GM18520 (cell line): Measurements from ENCODE around the gene PADI3.
"Not testable (repeated sequence)": the region's sequence is repeated elsewhere in the genome, so short reads cannot be mapped to it uniquely, and the experiment has no call there.

ENCODE experiments used
- ATAC-seq: cut with Tn5 transposase; IDR thresholded peaks from one replicate; pipeline ENCODE4 v1.9.1; 2021; ENCODE audit not compliant: unreplicated experiment

The PADI3 gene

DNA sequence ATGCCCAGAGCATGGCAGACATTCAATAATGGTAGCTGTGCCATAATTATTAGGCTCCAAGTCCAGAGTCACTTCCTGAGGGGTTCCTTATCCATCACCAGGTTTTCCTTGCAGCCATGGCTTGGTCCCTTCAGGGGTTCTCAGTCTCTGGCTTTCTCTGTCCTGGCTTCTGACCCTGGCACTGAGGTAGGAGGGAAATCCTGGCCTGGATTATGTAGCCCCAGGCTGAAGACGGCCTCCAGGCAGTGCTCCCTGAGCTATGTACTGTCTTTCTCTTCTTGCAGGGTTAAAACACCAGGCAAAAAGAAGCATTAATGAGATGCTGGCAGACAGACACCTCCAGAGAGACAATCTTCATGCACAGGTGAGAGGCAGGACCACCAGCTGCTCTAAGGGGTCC, 9.5 kb upstream of the PADI3 start:
- ATAC-seq, result no peak

DNA sequence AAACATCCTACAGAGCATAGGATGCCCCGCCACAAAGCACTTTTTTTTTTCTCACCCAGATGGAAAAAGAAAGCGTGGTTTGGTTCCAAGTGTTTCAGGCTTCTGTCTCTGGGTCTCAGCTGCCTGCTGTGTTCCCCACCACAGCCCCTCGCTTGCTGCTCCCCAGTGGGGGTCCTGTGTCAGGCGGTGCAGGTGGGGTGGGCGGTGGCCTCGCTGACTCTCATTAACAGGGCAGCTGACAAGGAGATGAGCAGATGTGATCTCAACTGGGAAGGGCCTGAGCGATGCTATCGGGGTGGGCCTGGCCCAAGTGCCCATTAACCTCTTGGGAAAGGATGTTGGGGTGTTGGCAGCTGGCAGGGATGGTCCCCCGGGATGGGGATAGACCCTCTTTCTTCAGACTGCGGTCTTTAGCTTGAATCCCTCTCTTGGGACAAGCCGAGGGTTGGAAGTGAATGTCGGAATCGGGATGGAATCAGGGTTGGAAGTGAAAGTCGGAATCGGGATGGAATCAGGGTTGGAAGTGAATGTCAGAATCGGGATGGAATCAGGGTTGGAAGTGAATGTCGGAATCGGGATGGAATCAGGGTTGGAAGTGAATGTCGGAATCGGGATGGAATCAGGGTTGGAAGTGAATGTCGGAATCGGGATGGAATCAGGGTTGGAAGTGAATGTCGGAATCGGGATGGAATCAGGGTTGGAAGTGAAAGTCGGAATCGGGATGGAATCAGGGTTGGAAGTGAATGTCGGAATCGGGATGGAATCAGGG, 7.7 kb upstream of the PADI3 start:
- ATAC-seq, result not testable (repeated sequence)

DNA sequence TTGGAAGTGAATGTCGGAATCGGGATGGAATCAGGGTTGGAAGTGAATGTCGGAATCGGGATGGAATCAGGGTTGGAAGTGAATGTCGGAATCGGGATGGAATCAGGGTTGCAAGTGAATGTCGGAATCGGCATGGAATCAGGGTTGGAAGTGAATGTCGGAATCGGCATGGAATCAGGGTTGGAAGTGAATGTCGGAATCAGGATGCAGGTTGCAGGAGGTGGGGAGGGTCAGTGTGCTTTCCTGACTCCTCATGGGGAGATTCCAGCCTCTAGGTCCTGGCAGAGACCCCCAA, 7.2 kb upstream of the PADI3 start:
- ATAC-seq, result not testable (repeated sequence)

DNA sequence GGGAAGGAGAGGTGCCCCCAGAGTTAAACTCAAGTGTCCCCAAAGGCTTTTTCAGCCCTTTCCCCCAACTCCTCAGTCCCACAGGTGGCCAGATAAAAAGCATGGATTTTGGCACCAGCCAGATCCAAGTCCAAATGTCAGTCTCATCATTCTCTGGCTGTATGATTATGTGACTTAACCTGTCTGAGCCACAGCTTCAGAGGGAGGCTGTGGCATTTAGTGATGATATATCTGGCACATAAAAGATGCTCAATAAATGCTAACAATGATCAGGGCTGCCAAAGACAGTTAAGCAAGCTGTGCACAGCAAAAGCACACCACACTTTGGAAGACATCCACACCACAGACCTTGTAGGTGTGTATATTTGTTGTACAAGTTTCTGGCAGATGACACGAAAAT, 5.6 kb upstream of the PADI3 start:
- no peak for ATAC-seq

DNA sequence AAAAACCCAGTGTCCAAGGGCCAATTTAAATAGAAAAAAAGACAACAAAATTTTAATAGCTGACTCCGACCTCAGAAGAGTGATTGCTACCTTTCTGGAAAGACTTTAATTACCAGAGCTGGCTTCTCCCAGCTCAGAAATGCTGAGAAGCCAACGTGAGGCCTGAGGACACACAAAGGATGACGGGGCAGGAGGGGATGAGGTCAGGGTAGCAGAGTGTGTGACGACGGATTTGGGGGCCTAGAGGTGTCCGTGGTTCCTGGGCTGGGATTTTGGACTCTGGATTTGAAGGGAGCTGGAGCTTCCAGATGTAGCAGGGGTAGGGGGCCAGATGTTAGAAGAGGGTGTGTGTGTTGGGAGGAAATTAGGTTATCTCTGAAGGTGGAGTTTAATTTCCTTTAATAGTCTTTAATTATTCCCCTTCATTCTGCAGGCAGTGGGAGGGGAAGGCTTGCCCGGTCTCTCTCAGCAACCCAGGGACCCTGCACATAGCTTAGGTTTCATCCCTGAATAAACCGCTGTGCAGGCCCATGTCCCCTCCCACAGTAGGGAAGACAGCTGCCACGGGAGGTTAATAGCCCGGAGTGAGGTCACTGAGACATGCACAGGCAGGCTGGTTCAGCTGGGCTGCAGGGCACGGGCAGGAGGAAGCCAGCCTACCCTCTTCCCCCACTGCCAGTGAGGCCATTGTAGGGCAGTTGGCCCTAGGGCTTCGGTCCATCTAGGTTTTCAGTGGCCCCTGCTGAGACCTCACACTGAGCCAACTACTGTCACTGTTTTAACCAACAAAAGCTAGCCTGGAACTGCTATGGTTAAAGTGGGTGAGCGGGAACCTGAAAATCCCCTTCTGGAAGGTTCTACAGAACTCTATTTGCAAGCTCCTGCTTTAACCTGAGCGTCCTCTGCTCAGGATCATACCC, 3.8 kb upstream of the PADI3 start:
- ATAC-seq, result no peak

DNA sequence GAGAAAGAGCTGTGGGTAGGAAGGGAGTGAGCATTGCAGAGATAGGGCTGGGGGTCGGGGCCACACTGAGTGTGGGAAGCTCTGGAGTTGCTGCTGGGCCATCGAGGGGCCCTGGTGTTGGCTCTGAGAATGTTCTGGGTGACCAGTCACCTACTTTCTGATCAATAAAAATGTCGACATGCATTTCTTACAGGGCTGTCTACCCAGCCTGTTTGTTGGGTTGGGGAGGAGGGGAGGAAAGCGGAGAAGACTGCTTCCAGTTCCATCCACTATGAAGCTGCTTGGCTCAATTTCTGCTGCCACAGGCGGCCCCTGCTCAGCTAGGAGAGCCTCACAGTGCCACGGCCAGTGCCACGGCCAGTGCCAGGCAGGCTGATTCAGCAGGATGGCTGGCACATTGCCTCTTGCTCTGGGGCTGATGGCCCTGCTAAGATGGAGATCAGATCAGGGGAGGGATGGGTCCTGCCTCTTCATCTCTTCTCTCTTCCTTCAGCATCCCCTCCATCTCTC, 3.0 kb upstream of the PADI3 start:
- ATAC-seq, result no peak

DNA sequence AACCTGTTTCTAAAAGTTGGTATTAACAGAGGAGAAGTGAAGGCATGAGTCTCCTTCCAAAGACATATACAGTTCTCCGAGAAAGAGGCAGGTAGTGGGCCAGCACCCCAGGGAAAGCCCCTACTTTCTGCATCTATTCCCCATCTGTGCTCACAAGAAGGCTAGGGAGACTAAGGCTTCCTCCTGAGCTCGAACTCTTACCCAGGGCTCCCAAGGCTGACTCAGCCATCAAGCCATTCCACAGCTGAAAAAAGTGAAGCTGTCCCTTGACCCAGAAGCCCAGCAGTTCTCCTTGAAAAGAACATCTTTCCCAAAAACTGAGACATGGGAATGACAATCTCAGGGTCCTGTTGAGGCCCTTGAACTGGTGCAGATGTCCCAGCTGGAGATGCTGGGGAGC, 1.9 kb upstream of the PADI3 start:
- ATAC-seq, result no peak

DNA sequence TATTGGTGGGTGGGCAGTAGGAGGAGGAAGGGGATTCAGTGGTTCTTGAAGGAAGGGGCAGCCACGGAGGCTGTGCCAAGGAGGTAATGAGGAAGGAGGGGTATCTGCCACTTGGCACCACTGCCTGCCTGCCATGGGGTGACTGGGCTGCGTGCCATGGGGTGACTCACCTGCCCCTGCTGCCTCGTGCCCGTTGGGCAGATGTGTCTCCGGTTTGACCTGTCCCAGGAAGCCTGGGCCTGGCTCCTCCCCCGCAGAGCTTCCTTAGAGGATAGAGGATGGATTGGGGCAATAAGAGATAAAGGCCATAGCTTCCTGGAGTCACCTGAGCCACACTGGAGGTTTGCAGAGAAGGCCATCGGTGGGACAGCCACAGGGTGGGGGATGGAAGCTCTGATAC, 1.7 kb downstream of the PADI3 start:
- no peak for ATAC-seq

DNA sequence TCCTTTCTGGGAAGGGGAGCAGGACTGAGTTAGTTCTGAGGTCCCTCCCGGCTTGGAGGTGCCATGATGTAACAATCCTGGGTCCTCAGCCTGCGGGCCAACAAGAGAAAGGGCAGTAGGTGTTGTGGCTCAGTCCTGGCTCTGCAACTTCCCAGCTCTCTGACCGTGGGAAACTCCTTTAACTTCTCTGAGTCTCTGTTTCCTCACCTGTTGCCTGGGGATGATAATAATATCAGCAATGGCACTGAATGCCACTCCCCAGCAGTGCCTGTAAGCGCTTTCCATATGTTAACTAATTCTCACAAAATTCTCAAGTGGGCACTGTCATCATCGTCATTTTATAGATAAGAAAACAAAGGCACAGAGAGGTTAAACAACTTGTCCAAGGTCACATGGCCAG, 2.3 kb downstream of the PADI3 start:
- no peak for ATAC-seq

DNA sequence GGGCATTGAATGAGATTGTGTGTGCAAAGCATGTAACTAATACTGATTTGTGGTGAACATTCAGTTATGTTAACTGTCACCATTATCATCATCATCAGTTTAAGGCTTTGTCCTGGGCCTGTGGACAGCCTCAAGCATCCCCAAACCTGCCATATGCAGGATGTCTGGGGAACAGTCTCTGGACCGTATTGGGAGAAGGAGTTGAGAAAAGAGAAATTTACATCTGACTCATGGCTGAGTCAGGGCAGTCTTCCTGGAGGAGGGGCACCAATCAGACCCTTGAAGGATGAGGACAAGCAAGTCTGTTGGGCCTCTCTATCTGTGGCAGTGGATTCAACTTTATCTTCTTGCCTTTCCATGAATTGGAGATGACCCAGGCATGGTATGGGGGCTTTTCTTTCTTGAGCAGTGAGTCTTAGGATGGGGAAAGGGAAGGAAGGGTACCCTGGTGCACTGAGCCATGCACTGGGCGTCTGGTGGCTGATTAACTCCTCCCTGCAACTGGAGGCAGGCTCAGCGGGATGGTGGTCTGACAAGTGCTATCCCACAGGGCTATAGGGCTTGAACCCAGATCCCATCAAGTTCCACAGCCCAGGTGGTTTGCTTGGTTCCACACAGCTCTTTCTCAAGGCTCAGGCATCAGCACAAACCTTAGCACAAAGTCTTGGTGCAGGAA, 2.9 kb downstream of the PADI3 start:
- no peak for ATAC-seq

DNA sequence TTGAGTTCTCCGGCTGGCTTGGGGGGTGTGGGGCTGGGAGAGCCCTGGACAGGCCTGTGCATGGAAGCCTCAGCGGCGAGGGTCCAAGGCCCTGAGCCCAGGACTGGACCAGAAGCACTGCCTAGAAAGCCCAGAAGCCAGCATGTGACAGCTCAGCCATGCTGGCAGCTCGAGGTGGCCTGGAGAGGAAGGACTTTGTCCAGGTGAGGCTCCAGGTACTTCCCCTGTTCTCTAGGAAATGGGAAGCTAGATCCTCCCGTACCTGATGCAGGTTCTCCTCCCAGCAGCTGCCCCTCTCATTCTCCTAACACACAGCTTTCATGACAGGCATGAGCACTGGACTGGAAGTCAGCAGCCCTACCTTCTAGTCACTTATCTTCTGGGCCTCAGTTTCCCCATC, 6.4 kb downstream of the PADI3 start:
- no peak for ATAC-seq

DNA sequence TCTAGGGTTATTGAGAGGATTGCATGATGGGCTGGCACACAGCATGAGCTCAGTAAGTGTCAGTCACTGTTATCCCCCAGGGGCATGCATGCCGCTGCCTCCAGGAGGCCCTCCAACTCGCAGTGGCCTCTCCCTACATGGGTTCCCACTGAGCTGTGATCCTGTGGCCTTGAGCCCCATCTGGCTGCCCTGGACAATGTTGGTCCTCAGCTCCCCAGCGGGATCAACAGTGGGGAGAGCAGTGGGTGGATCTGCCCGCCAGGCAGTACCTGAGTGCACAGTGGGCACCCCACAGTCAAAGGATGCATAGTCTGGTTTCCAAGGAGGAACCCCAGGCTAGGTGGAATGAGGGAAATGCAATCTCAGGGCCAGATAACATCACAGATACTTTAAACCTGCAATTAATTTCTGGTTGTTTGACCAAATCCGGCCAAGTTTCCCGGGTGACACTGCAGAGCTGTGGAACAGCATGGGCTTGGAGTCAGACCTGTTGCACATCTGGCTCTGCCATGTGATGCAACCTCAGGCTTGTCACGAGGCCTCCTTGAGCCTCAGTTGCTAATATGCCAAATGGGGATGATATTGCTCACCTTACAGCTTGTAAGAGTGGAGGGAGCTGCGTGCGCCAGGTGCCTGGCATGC, 9.3 kb downstream of the PADI3 start:
- ATAC-seq, result no peak

DNA sequence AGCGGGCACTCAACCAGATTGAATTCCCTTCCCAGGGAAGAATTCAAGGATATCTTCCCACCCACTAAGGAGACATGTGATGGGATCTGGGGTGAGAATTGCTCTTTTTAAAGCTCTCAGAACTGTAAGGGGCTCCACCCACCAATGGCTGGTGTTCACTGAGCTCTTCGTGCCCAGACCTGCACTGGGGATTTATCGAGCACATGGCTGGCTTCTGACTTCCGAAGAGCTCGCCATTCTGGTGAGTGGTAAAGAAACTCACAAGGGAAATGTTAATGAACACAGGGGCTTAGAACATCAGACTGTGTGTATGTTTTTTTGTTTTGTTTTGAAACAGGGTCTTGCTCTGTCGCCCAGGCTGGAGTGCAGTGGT, 9.8 kb downstream of the PADI3 start:
- no peak for ATAC-seq

DNA sequence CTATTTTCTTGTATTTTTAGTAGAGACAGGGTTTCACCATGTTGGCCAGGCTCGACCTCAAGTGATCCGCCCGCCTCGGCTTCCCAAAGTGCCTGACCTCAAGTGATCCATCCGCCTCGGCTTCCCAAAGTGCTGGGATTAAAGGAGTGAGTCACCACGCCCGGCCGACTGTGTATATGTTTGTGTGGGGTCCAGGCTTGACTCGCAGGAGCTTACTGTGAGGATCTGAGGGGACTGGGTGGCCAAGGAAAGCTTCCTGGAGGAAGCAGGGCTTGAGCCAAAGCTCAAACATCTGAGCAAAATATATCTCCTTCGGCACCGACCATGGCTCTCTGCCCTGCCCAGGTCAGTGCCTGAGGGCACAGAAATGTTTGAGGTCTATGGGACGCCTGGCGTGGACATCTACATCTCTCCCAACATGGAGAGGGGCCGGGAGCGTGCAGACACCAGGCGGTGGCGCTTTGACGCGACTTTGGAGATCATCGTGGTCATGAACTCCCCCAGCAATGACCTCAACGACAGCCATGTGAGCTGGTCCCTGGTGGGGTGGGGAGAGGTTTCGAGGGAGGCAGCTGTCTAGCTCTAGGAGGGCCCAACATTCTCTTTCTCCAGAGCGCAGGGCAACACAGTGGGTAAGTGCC, 10.5 kb downstream of the PADI3 start:
- no peak for ATAC-seq

DNA sequence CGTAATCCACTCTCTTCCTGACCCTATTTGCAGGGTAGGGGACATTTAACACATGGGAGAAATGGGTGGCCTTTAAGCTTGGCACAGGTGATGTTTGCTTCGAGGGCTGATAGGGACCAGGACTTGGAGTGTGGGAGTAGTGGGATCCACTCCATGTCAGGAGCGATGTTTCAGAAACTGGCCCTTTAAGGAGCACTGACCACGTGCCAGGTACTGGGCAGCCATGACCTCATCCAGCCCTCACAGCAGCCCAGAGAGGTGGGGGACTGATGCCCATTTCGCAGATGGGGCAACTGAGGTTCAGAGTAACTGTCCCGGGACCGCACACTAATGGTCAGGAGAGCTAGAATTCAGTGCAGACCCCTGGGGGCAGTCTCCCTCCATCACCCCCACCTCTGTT, 11.4 kb downstream of the PADI3 start:
- no peak for ATAC-seq

DNA sequence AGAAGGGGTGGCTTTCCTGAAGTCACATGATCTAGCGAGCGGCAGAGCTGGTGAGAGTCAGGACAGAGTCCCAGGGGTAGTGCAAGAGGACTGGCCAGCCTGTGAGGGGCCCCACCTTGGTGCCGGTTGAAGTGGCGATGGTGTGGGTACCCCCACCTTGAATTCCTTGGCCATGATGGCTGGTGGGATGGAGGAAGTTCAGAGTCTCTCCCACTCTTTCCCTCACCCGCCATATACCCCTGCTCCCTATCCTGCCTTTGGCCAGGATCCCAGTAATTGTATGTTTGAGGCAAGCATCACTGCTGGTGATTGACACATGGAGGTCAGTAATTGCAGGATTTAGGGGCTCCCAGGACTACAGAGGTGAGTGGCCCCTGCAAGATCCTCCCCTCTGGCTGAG, 11.8 kb downstream of the PADI3 start:
- ATAC-seq, result no peak

DNA sequence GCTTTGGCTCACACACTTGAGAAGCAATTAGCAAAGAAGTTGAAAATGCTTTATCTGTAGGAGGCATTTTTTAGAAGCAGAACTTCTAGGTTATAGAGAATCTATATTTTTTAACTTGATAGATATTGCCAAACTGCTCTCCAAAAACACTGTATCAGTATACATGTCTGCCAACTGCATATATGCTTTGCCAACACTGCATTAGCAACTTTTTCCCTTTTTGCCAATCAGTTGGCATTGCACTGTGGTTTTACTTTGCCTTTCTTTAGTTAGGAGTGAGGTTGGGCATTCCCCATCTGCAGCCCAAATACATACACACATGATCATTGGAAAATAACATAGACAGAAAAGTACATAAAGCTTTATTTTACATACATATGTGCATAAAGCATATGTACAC, 15.0 kb downstream of the PADI3 start:
- no peak for ATAC-seq

DNA sequence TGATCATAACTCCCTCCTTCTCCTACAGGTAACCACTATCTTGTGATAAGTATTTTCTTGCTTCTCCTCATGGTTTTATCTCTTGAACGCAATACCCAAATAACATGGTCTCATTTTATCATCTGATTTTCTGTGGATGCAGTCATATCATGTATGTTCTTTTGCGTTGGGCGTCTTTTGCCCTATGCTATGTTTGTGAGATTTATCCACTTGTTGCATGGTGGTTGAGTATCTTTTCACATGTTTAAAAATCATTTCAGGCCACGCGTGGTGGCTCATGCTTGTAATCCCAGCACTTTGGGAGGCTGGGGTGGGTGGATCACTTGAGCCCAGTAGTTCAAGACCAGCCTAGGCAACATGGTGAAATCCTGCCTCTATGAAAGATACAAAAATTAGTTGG, 15.6 kb downstream of the PADI3 start:
- ATAC-seq, result no peak

DNA sequence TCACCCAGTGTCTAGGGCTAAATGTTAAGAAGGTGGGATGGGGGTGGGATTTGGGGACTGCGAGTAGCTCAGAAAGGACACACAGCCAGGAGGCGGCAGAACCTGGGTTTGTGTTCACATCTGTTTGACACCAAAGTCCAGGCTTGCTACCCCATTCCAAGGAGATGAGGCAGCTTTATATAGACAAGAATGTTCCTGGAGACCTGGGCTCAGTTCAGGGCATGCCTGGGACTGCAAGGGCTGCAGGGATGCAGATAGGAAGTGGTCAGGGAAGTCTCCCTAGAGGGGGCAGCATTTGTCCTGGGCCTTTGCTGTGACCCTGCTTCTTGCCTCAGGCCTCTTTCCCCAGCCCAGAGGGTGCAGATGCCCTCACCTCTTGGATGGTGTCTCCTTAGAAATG, 16.3 kb downstream of the PADI3 start:
- no peak for ATAC-seq

DNA sequence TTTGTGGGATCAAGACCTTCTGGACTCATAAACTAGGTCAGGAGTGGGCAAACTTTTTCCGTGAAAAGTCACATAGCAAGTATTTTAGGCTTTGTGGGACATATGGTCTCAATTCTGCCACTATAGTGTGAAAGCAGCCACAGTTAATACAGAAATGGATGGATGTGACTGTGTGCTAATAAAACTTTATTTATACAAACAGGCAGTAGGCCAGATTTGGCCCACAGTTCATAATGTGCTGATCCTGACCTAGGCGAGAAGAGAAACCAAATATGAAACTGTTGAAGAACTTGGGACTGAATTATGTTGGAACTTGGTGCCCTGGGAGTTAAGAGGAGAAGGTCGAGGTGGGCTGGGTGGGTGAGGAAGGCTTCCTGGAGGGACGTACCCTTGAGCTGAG, 17.1 kb downstream of the PADI3 start:
- no peak for ATAC-seq
